H1 (cell line): ENCODE results near the gene PODN. TPM values are rescaled to one million over a fixed set of nuclear protein-coding genes. Genes with fewer than 3 reads are reported as not detected.

Experiments used
- CTCF ChIA-PET: fragments of 300-600 bp; sonication (Branson Sonifier 250); formaldehyde crosslinking; loops from one replicate; lab custom pipeline; 2021; ENCODE audit not compliant: partially characterized antibody; lab: Charles Lee
- POLR2A ChIA-PET: fragments of 300-600 bp; sonication (Branson Sonifier 250); formaldehyde crosslinking; loops from one replicate; lab custom pipeline; 2021; ENCODE audit warnings: inconsistent platforms; ENCODE audit not compliant: partially characterized antibody; lab: Charles Lee
- DNase-seq, 2 experiments: peaks; one replicate each; pipeline versions ENCODE4 v3.0.0 to v3.0.0-alpha.2; 2010 to 2022; ENCODE audit warnings: low spot score in 2 of 2, low read depth in 1 of 2, mixed read lengths in 1 of 2
- FAIRE-seq: peaks from 2 replicates; lab custom pipeline; 2011; peaks lifted over from hg19 to GRCh38; lab: Jason Lieb, UNC
- H2AFZ ChIP-seq: 2 replicates; pipeline ENCODE4 v1.8.1; 2012; ENCODE audit warnings: low read length, inconsistent platforms
- H2AK5ac ChIP-seq: 2 replicates; pipeline ENCODE4 v1.6.1; 2013; ENCODE audit warnings: low read depth, low read length
- H2BK120ac ChIP-seq: replicated peaks from 2 replicates; pipeline ENCODE3; 2013; ENCODE audit warnings: low read depth, low read length, inconsistent platforms
- H2BK12ac ChIP-seq: 2 replicates; pipeline ENCODE4 v1.6.1; 2013; ENCODE audit warnings: low read depth, low read length
- H2BK15ac ChIP-seq: 2 replicates; pipeline ENCODE4 v1.6.1; 2013; ENCODE audit warnings: low read length
- H2BK20ac ChIP-seq: 2 replicates; pipeline ENCODE4 v1.6.1; 2013; ENCODE audit warnings: low read length
- H2BK5ac ChIP-seq: 2 replicates; pipeline ENCODE4 v1.6.1; 2013; ENCODE audit warnings: low read depth, low read length
- H3K14ac ChIP-seq: 2 replicates; pipeline ENCODE4 v1.6.1; 2013; ENCODE audit warnings: inconsistent platforms; ENCODE audit not compliant: insufficient read length
- H3K18ac ChIP-seq: 2 replicates; pipeline ENCODE4 v1.6.1; 2013; ENCODE audit warnings: low read length; ENCODE audit errors: extremely low read depth
- H3K23ac ChIP-seq: 2 replicates; pipeline ENCODE4 v1.6.1; 2013; ENCODE audit warnings: inconsistent platforms; ENCODE audit not compliant: insufficient read length
- H3K23me2 ChIP-seq: 2 replicates; pipeline ENCODE4 v1.6.1; 2013; ENCODE audit warnings: low read depth, low read length
- H3K27ac ChIP-seq: 2 replicates; pipeline ENCODE4 v1.6.1; 2011; ENCODE audit warnings: low read depth, low read length, inconsistent platforms
- H3K27me3 ChIP-seq, 4 experiments: replicated peaks in 1 of 4; 1 replicate in 1 of 4; 2 replicates in 3 of 4; pipeline versions ENCODE4 v1.6.1 to v1.8.1; 2011 to 2013; ENCODE audit warnings: low read length in 3 of 4, mild to moderate bottlenecking in 3 of 4, inconsistent platforms in 2 of 4, mixed read lengths in 2 of 4, moderate library complexity in 1 of 4; ENCODE audit not compliant: control insufficient read depth in 3 of 4, insufficient read depth in 3 of 4; ENCODE audit errors: extremely low read depth in 1 of 4
- H3K36me3 ChIP-seq, 4 experiments: 2 replicates each; pipeline versions ENCODE4 v1.6.1 to v1.8.1; 2011 to 2013; ENCODE audit warnings: mild to moderate bottlenecking in 4 of 4, low read length in 3 of 4, moderate library complexity in 2 of 4, control low read depth in 1 of 4, inconsistent platforms in 1 of 4; ENCODE audit not compliant: insufficient read depth in 4 of 4, control insufficient read depth in 2 of 4
- H3K4ac ChIP-seq: replicated peaks from 2 replicates; pipeline ENCODE3; 2013; ENCODE audit warnings: low read length, low read depth, mixed read lengths, inconsistent platforms; ENCODE audit not compliant: insufficient read length
- H3K4me1 ChIP-seq, 4 experiments: replicated peaks in 1 of 4; 1 replicate in 1 of 4; 2 replicates in 3 of 4; pipeline versions ENCODE4 v1.6.1 to v1.8.1; 2011 to 2013; ENCODE audit warnings: low read length in 3 of 4, inconsistent platforms in 2 of 4, mixed read lengths in 1 of 4; ENCODE audit not compliant: insufficient read depth in 4 of 4, control insufficient read depth in 3 of 4
- H3K4me2 ChIP-seq, 2 experiments: 2 replicates each; pipeline versions ENCODE4 v1.6.1 to v1.8.1; 2011 to 2013; ENCODE audit warnings: low read depth in 2 of 2, low read length in 2 of 2, control low read depth in 1 of 2, inconsistent platforms in 1 of 2, mild to moderate bottlenecking in 1 of 2; ENCODE audit not compliant: insufficient read depth in 1 of 2
- H3K4me3 ChIP-seq, 4 experiments: fragments of 200-600, 300-600 bp in 1 of 4; sonication (generic), shearing (Covaris generic), sonication (Bioruptor Twin) in 1 of 4; 2 replicates each; pipeline versions ENCODE4 v1.5.1 to v1.8.1; 2011 to 2016; ENCODE audit warnings: low read length in 4 of 4, low read depth in 3 of 4, control low read depth in 2 of 4, inconsistent platforms in 2 of 4, mild to moderate bottlenecking in 2 of 4, mixed read lengths in 1 of 4, moderate library complexity in 1 of 4; ENCODE audit not compliant: insufficient read depth in 2 of 4; ENCODE audit errors: extremely low read depth in 1 of 4
- H3K56ac ChIP-seq: replicated peaks from 2 replicates; pipeline ENCODE3; 2013; ENCODE audit warnings: low read depth, mild to moderate bottlenecking, mixed read lengths, low read length, inconsistent platforms; ENCODE audit not compliant: insufficient read length
- H3K79me1 ChIP-seq: 2 replicates; pipeline ENCODE4 v1.6.1; 2013; ENCODE audit warnings: low read depth, low read length, control low read depth
- H3K79me2 ChIP-seq, 2 experiments: 2 replicates each; pipeline versions ENCODE4 v1.6.1 to v1.8.1; 2012 to 2013; ENCODE audit warnings: low read length in 2 of 2, mild to moderate bottlenecking in 2 of 2, inconsistent platforms in 1 of 2; ENCODE audit not compliant: insufficient read depth in 2 of 2, control insufficient read depth in 1 of 2
- H3K9ac ChIP-seq, 4 experiments: replicated peaks in 1 of 4; 1 replicate in 1 of 4; 2 replicates in 3 of 4; pipeline versions ENCODE4 v1.6.1 to v1.8.1; 2011 to 2013; ENCODE audit warnings: low read depth in 3 of 4, low read length in 3 of 4, control low read depth in 2 of 4, mild to moderate bottlenecking in 2 of 4, moderate library complexity in 2 of 4, inconsistent platforms in 1 of 4; ENCODE audit errors: extremely low read depth in 1 of 4
- H3K9me3 ChIP-seq, 2 experiments: 2 replicates each; pipeline versions ENCODE4 v1.6.1 to v1.8.1; 2012 to 2013; ENCODE audit warnings: mild to moderate bottlenecking in 2 of 2, moderate library complexity in 2 of 2, control low read depth in 1 of 2, inconsistent platforms in 1 of 2, low read depth in 1 of 2, low read length in 1 of 2, mixed read lengths in 1 of 2; ENCODE audit not compliant: insufficient read depth in 2 of 2
- H4K20me1 ChIP-seq, 2 experiments: replicated peaks in 1 of 2; 2 replicates each; pipeline versions ENCODE3 to v1.8.1; 2011 to 2013; ENCODE audit warnings: inconsistent platforms in 2 of 2, low read length in 2 of 2, mild to moderate bottlenecking in 1 of 2; ENCODE audit not compliant: insufficient read depth in 2 of 2, control insufficient read depth in 1 of 2
- H4K5ac ChIP-seq: 2 replicates; pipeline ENCODE4 v1.6.1; 2013; ENCODE audit warnings: low read length, low read depth, mixed read lengths, inconsistent platforms; ENCODE audit not compliant: insufficient read length
- H4K8ac ChIP-seq: 2 replicates; pipeline ENCODE4 v1.8.0; 2013; ENCODE audit warnings: mild to moderate bottlenecking, moderate library complexity, low read length, inconsistent platforms; ENCODE audit not compliant: insufficient read depth; ENCODE audit errors: extremely low read depth
- H4K91ac ChIP-seq: replicated peaks from 2 replicates; pipeline ENCODE3; 2013; ENCODE audit warnings: low read length, mixed read lengths, inconsistent platforms; ENCODE audit not compliant: insufficient read length
- CTCF ChIP-seq, 3 experiments: IDR thresholded peaks; 1 replicate in 2 of 3; 2 replicates in 1 of 3; pipeline versions ENCODE4 v1.5.1 to v1.6.1; 2011; ENCODE audit warnings: low read length in 3 of 3, mild to moderate bottlenecking in 3 of 3, inconsistent platforms in 2 of 3, low read depth in 1 of 3, moderate library complexity in 1 of 3; ENCODE audit not compliant: insufficient read depth in 1 of 3; ENCODE audit errors: control extremely low read depth in 1 of 3
- RAD21 ChIP-seq, 2 experiments: IDR thresholded peaks in 1 of 2; conservative IDR thresholded peaks in 1 of 2; 2 replicates each; pipeline ENCODE4 v1.6.1; 2011; ENCODE audit warnings: low read depth in 2 of 2, low read length in 2 of 2, improper control_type of control experiment in 1 of 2, inconsistent platforms in 1 of 2, mild to moderate bottlenecking in 1 of 2, moderate library complexity in 1 of 2
- SIRT6 ChIP-seq: IDR thresholded peaks from one replicate; pipeline ENCODE4 v1.7.1; 2012; ENCODE audit warnings: low read length, inconsistent platforms
- WGBS, 2 experiments: shearing (Covaris generic) in 1 of 2; methylation state at CpG; one replicate each; pipeline versions ENCODE4 v1.1.6 to v1.1.7; 2013 to 2015; ENCODE audit warnings: low lambda C conversion rate in 2 of 2, mixed read lengths in 2 of 2, inconsistent platforms in 1 of 2, low coverage in 1 of 2, missing lambda C conversion rate in 1 of 2; ENCODE audit not compliant: insufficient replicate concordance in 2 of 2, insufficient coverage in 1 of 2, insufficient read length in 1 of 2; ENCODE audit errors: extremely low coverage in 1 of 2, missing lambda C conversion rate in 1 of 2; 5-methylcytosine and 5-hydroxymethylcytosine counted together
- polyA plus RNA-seq, 7 experiments: library from polyadenylated mRNA; depleted of rRNA in 3 of 7; stranded (reverse) in 5 of 7; unstranded in 2 of 7; fragments of >200 nt in 5 of 7; fragments of 200-250 nt in 2 of 7; gene quantifications; 1 replicate in 5 of 7; 2 replicates in 1 of 7; 4 replicates in 1 of 7; pipeline versions ENCODE4 v1.2.1 to v1.2.3, GENCODE V29; 2011 to 2013; ENCODE audit warnings: missing spikeins in 2 of 7, mixed read lengths in 2 of 7
- total RNA-seq: library from RNA; stranded (reverse); fragmentation: NEBNext Ultra II Directional; extraction: Animal tissue kit (Norgen Biotek cat#: 25700); gene quantifications from 2 replicates; pipeline ENCODE4 v1.2.1, GENCODE V29; 2021

PODN gene
- total and polyA plus RNA-seq, 2 of the 8 experiments (the other 6 are each of a cell fraction or from before 2014, with no cell fraction given), result 0.11 to 0.17 TPM

- FAIRE-seq, result no peak
- peak overlapping the region; percentile 86; the same call in 1 of the 2 replicates for H2BK12ac ChIP-seq
- peak overlapping the region; percentile 37 to 48; a peak in 2 of 4 replicates for H3K4me2 ChIP-seq
- CTCF ChIA-PET, result interaction anchor here (1.0 to 2.5 kb wide), 10 partner anchors 10 to 215 kb away, joined by 3 to 13 read pairs (median 3); no protein-coding TSS in a partner anchor
- H4K20me1 ChIP-seq, result no peaks in the 10 kb centered on the region
- no peak overlapping the region for H4K5ac ChIP-seq
- H3K56ac ChIP-seq, result no peak overlapping the region
- peaks cover 0 to 34% (median 14%) of the 10 kb centered on the region in 4 experiments; a peak in 6 of 7 replicates for H3K4me1 ChIP-seq
- H2BK5ac ChIP-seq, result peak overlapping the region; percentile 20
- no peaks in the 10 kb centered on the region; a peak in 2 of 7 replicates for H3K27me3 ChIP-seq
- H3K79me1 ChIP-seq, result no peaks in the 10 kb centered on the region
- peak overlapping the region; percentile 73; the same call in 1 of the 2 replicates for H2BK15ac ChIP-seq
- H3K36me3 ChIP-seq, result no peaks in the 10 kb centered on the region
- H2BK120ac ChIP-seq, result peak overlapping the region; percentile 40
- POLR2A ChIA-PET, result interaction anchor here (0.8 to 1.3 kb wide), 4 partner anchors 10 to 66 kb away, joined by 3 to 4 read pairs (median 3); no protein-coding TSS in a partner anchor
- H2AFZ ChIP-seq, result peak overlapping the region; percentile 94; the same call in 1 of the 2 replicates
- H3K4me3 ChIP-seq, result 0 out of 8 replicates have a peak overlapping the region, but pooled peaks of 1 of the 4 experiments have one; percentile 12
- peak overlapping the region; percentile 84 for H3K18ac ChIP-seq
- no peak for DNase-seq
- H3K9ac ChIP-seq, result no peak overlapping the region
- peak overlapping the region; percentile 62; the same call in 1 of the 2 replicates for H4K8ac ChIP-seq
- no peaks in the 10 kb centered on the region for H3K9me3 ChIP-seq
- H3K79me2 ChIP-seq, result no peaks in the 10 kb centered on the region
- 0 out of 2 replicates have a peak, but pooled peaks cover 3% of the 10 kb centered on the region for H3K23me2 ChIP-seq
- no peak overlapping the region for H3K27ac ChIP-seq
- no peak overlapping the region for H3K14ac ChIP-seq
- H3K4ac ChIP-seq, result no peak overlapping the region
- H4K91ac ChIP-seq, result peak overlapping the region; percentile 94
- no peak overlapping the region for H3K23ac ChIP-seq
- peak in 1 of 2 experiments; percentile 47; a peak in 2 of 4 replicates for TF ChIP-seq RAD21 (IDR thresholded peaks at IDR 0.05 in 1 of 2, conservative IDR thresholded peaks at IDR 0.05 in 1 of 2; ENCODE audit: low read depth in 2 of 2, low read length in 2 of 2)
- TF ChIP-seq CTCF (IDR thresholded peaks at IDR 0.05; ENCODE audit: control extremely low read depth in 1 of 3, insufficient read depth in 1 of 3, low read depth in 1 of 3, low read length in 3 of 3), result peak in 2 of 3 experiments; percentile 21 to 26; a peak in 2 of 4 replicates
- TF ChIP-seq SIRT6, result no peak
- 66% methylated on average over 12 of the region's 12 CpGs; no CpG with 5 or more reads in 1 of the 2 experiments for WGBS, 2 experiments
- peak overlapping the region; percentile 16 for H2BK20ac ChIP-seq
- H2AK5ac ChIP-seq, result no peak overlapping the region
Observed at GRCh38 chr1:53120659-53121058, 58.6 kb downstream of the PODN start.
